Adrenal gland (tissue), 5 donors: ENCODE data around the gene PTGIS.

Experiments
- CTCF ChIP-seq, 6 experiments: fragments of 450-650 bp in 4 of 6; fragments of 200-600 bp in 2 of 6; sonication (generic) in 1 of 6; IDR thresholded peaks; 1 replicate in 5 of 6; 2 replicates in 1 of 6; pipeline versions ENCODE4 v1.5.1 to v1.8.0; 2016 to 2021; ENCODE audit warnings: antibody characterized with exemption in 6 of 6, mild to moderate bottlenecking in 2 of 6, moderate library complexity in 1 of 6
- POLR2A ChIP-seq, 2 donors: fragments of 450-650 bp; IDR thresholded peaks; one replicate each; pipeline ENCODE4 v1.6.1; 2017; ENCODE audit warnings: antibody characterized with exemption in 2 of 2, mild to moderate bottlenecking in 2 of 2, moderate library complexity in 1 of 2
- donor health status: DM: no; HTN: no; CAD: no.

DNA sequence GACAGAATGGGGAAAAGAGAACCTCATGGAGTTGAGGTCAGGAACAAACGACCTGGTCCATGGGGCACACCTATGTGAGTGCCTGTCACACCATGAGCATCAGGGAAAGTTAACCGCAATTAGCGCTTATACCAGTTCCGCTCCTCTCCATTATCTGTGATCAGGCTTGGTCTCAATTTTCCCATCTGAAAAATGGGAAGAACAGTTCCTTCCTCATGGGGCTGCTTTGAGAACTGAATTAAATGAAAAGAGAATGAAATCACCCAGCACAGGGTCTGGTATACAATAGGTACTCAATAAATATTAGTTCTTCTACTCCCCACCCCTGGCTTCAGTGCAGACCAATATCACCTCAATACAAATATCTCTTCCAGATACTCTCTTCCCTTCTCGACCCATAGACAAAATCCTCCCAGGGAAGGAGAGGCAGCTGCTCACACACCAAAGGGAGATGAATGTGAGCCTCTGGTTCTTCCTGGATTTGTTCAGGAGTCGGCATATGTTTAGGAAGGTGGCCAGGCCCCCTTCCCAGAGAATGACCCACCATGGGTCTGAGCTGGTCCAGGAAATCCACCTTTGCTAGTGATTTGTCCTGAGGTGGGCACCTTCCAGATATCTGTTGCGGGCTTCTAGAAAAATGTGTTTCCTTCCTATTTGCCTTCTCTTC, 2.4 kb upstream of the PTGIS start:
- TF ChIP-seq CTCF (IDR thresholded peaks at IDR 0.05) (no peak), POLR2A (IDR thresholded peaks at IDR 0.05) (no peak)
